ENCODE measurements around the gene CAST.

The CAST gene

GRCh38 chr5:96649251-96649662 is 12.9 kb upstream of the CAST start:
- H3K9ac ChIP-seq (ENCODE audit: low read length) = no peak overlapping the region
- no peak overlapping the region for H3K4me3 ChIP-seq (ENCODE audit: low read length)
- no peaks in the 10 kb centered on the region for H3K36me3 ChIP-seq (ENCODE audit: control insufficient read depth, insufficient read depth, low read length)
- no peaks in the 10 kb centered on the region for H3K4me1 ChIP-seq (ENCODE audit: control insufficient read depth, insufficient read depth, low read length)
- H3K27me3 ChIP-seq (ENCODE audit: control insufficient read depth, insufficient read depth, low read length) = no peaks in the 10 kb centered on the region
- H3K27ac ChIP-seq (ENCODE audit: low read depth, low read length) = no peak overlapping the region

- H3K9ac ChIP-seq (ENCODE audit: low read length) = no peak overlapping the region
- no peak overlapping the region for H3K27ac ChIP-seq (ENCODE audit: low read depth, low read length)
Measured at GRCh38 chr5:96649681-96650540, 12.3 kb upstream of the CAST start.

GRCh38 chr5:96651047-96651446 is 11.1 kb upstream of the CAST start:
- no peaks in the 10 kb centered on the region for H3K4me1 ChIP-seq (ENCODE audit: control insufficient read depth, insufficient read depth, low read length)
- H3K27ac ChIP-seq (ENCODE audit: low read depth, low read length) = no peak overlapping the region
- no peaks in the 10 kb centered on the region for H3K27me3 ChIP-seq (ENCODE audit: control insufficient read depth, insufficient read depth, low read length)
- H3K9ac ChIP-seq (ENCODE audit: low read length) = no peak overlapping the region
- H3K36me3 ChIP-seq (ENCODE audit: control insufficient read depth, insufficient read depth, low read length) = no peaks in the 10 kb centered on the region
- H3K4me3 ChIP-seq (ENCODE audit: low read length) = no peak overlapping the region

More at GRCh38 chr5:96649681-96650540, 12.3 kb upstream of the CAST start:
- Histone ChIP-seq H3K27me3 (ENCODE audit: control insufficient read depth, insufficient read depth, low read length) (no peaks in the 10 kb centered on the region), H3K4me3 (ENCODE audit: low read length) (no peak overlapping the region), H3K36me3 (ENCODE audit: control insufficient read depth, insufficient read depth, low read length) (no peaks in the 10 kb centered on the region), H3K4me1 (ENCODE audit: control insufficient read depth, insufficient read depth, low read length) (no peaks in the 10 kb centered on the region)

- no peaks in the 10 kb centered on the region for H3K27me3 ChIP-seq (ENCODE audit: control insufficient read depth, insufficient read depth, low read length)
- H3K9ac ChIP-seq (ENCODE audit: low read length) = no peak overlapping the region
- H3K4me3 ChIP-seq (ENCODE audit: low read length) = no peak overlapping the region
- H3K36me3 ChIP-seq (ENCODE audit: control insufficient read depth, insufficient read depth, low read length) = no peaks in the 10 kb centered on the region
- no peaks in the 10 kb centered on the region for H3K4me1 ChIP-seq (ENCODE audit: control insufficient read depth, insufficient read depth, low read length)
- H3K27ac ChIP-seq (ENCODE audit: low read depth, low read length) = no peak overlapping the region
Measured at GRCh38 chr5:96651948-96652753, 10.0 kb upstream of the CAST start.

GRCh38 chr5:96652769-96653454 is 9.3 kb upstream of the CAST start:
- Histone ChIP-seq H3K27ac (ENCODE audit: low read depth, low read length) (no peak overlapping the region), H3K4me3 (ENCODE audit: low read length) (no peak overlapping the region), H3K36me3 (ENCODE audit: control insufficient read depth, insufficient read depth, low read length) (no peaks in the 10 kb centered on the region), H3K4me1 (ENCODE audit: control insufficient read depth, insufficient read depth, low read length) (no peaks in the 10 kb centered on the region), H3K27me3 (ENCODE audit: control insufficient read depth, insufficient read depth, low read length) (no peaks in the 10 kb centered on the region), H3K9ac (ENCODE audit: low read length) (no peak overlapping the region)

- no peaks in the 10 kb centered on the region for H3K36me3 ChIP-seq (ENCODE audit: control insufficient read depth, insufficient read depth, low read length)
- H3K9ac ChIP-seq (ENCODE audit: low read length) = no peak overlapping the region
- H3K27ac ChIP-seq (ENCODE audit: low read depth, low read length) = no peak overlapping the region
- H3K4me3 ChIP-seq (ENCODE audit: low read length) = no peak overlapping the region
- H3K27me3 ChIP-seq (ENCODE audit: control insufficient read depth, insufficient read depth, low read length) = no peaks in the 10 kb centered on the region
- H3K4me1 ChIP-seq (ENCODE audit: control insufficient read depth, insufficient read depth, low read length) = no peaks in the 10 kb centered on the region
Measured at GRCh38 chr5:96654209-96654608, 8.0 kb upstream of the CAST start.

GRCh38 chr5:96655085-96655484 is 7.1 kb upstream of the CAST start:
- Histone ChIP-seq H3K9ac (ENCODE audit: low read length) (no peak overlapping the region), H3K27me3 (ENCODE audit: control insufficient read depth, insufficient read depth, low read length) (no peaks in the 10 kb centered on the region), H3K36me3 (ENCODE audit: control insufficient read depth, insufficient read depth, low read length) (no peaks in the 10 kb centered on the region), H3K27ac (ENCODE audit: low read depth, low read length) (no peak overlapping the region), H3K4me3 (ENCODE audit: low read length) (no peak overlapping the region), H3K4me1 (ENCODE audit: control insufficient read depth, insufficient read depth, low read length) (no peaks in the 10 kb centered on the region)

- Histone ChIP-seq H3K4me3 (ENCODE audit: low read length) (no peak overlapping the region), H3K36me3 (ENCODE audit: control insufficient read depth, insufficient read depth, low read length) (no peaks in the 10 kb centered on the region), H3K27me3 (ENCODE audit: control insufficient read depth, insufficient read depth, low read length) (no peaks in the 10 kb centered on the region), H3K4me1 (ENCODE audit: control insufficient read depth, insufficient read depth, low read length) (no peaks in the 10 kb centered on the region), H3K27ac (ENCODE audit: low read depth, low read length) (no peak overlapping the region), H3K9ac (ENCODE audit: low read length) (no peak overlapping the region)
Measured at GRCh38 chr5:96655506-96655905, 6.7 kb upstream of the CAST start.

- H3K9ac ChIP-seq (ENCODE audit: low read length) = no peak overlapping the region
- H3K4me3 ChIP-seq (ENCODE audit: low read length) = no peak overlapping the region
- no peaks in the 10 kb centered on the region for H3K4me1 ChIP-seq (ENCODE audit: control insufficient read depth, insufficient read depth, low read length)
- no peak overlapping the region for H3K27ac ChIP-seq (ENCODE audit: low read depth, low read length)
- no peaks in the 10 kb centered on the region for H3K36me3 ChIP-seq (ENCODE audit: control insufficient read depth, insufficient read depth, low read length)
- H3K27me3 ChIP-seq (ENCODE audit: control insufficient read depth, insufficient read depth, low read length) = no peaks in the 10 kb centered on the region
Measured at GRCh38 chr5:96657068-96657467, 5.1 kb upstream of the CAST start.

GRCh38 chr5:96658272-96658671 is 3.9 kb upstream of the CAST start:
- no peaks in the 10 kb centered on the region for H3K4me1 ChIP-seq (ENCODE audit: control insufficient read depth, insufficient read depth, low read length)
- no peak overlapping the region for H3K27ac ChIP-seq (ENCODE audit: low read depth, low read length)
- H3K27me3 ChIP-seq (ENCODE audit: control insufficient read depth, insufficient read depth, low read length) = no peaks in the 10 kb centered on the region
- no peak overlapping the region for H3K9ac ChIP-seq (ENCODE audit: low read length)
- no peaks in the 10 kb centered on the region for H3K36me3 ChIP-seq (ENCODE audit: control insufficient read depth, insufficient read depth, low read length)
- H3K4me3 ChIP-seq (ENCODE audit: low read length) = no peak overlapping the region

GRCh38 chr5:96659170-96659569 is 3.0 kb upstream of the CAST start:
- H3K4me3 ChIP-seq (ENCODE audit: low read length) = no peak overlapping the region
- H3K27me3 ChIP-seq (ENCODE audit: control insufficient read depth, insufficient read depth, low read length) = no peaks in the 10 kb centered on the region
- H3K4me1 ChIP-seq (ENCODE audit: control insufficient read depth, insufficient read depth, low read length) = no peaks in the 10 kb centered on the region
- H3K36me3 ChIP-seq (ENCODE audit: control insufficient read depth, insufficient read depth, low read length) = no peaks in the 10 kb centered on the region
- H3K9ac ChIP-seq (ENCODE audit: low read length) = no peak overlapping the region
- no peak overlapping the region for H3K27ac ChIP-seq (ENCODE audit: low read depth, low read length)

All from rectal smooth muscle tissue (tissue), 1 donor.